AG04449 (cell line): ENCODE measurements around the gene NFIX.

Source experiments
- CTCF ChIA-PET: fragments of 350-600 bp; formaldehyde crosslinking; extraction: SDS; loops from one replicate; lab custom pipeline; 2021; ENCODE audit warnings: antibody characterized with exemption; lab: Yijun Ruan, JAX
- POLR2A ChIA-PET: fragments of 400-600, 350-600 bp; formaldehyde crosslinking; extraction: SDS; loops from one replicate; lab custom pipeline; 2020; ENCODE audit warnings: antibody characterized with exemption, inconsistent platforms; lab: Yijun Ruan, JAX
- DNase-seq: peaks from one replicate; pipeline ENCODE4 v3.0.0-alpha.2; 2010; ENCODE audit warnings: low read depth, low spot score
- H3K4me3 ChIP-seq: 2 replicates; pipeline ENCODE4 v1.5.1; 2011; ENCODE audit warnings: low read depth, mild to moderate bottlenecking, control low read depth, low read length
- TF ChIP-seq, protein P1 (sequence below): IDR thresholded peaks from one replicate; pipeline ENCODE4 v1.5.1; 2011; ENCODE audit warnings: mild to moderate bottlenecking, moderate library complexity, low read length, control low read depth, inconsistent platforms; ENCODE audit not compliant: insufficient read depth; ENCODE audit errors: missing control alignments

The NFIX gene

DNA sequence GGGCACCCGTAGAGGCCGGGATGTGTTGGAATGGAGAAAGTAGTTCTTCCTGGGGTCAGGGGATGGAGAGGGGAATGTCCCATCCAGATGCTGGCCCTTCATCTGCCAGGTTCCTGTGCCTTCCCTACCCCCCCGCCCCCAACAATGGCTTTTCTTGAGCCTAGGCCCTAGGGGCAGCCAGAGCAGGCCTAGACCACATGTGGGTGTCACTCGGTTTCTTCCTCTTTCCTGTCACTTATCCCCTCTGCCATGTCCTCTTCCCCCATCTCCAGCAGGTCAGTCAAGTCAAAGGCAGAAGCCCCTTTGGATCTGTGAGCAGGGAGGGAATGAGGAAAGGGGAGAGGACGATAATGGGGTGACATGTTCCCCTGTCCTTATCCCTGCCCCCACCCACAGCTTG is 71.0 kb downstream of the NFIX start:
- H3K4me3 ChIP-seq = no peak overlapping the region
- ChIA-PET POLR2A (no interaction called here), CTCF (interaction anchor here (1.5 to 22.5 kb wide), 5 partner anchors 16 to 101 kb away, joined by 4 to 550 read pairs (median 427); no protein-coding TSS in a partner anchor)
- DNase-seq = no peak
- TF ChIP-seq, protein P1, sequence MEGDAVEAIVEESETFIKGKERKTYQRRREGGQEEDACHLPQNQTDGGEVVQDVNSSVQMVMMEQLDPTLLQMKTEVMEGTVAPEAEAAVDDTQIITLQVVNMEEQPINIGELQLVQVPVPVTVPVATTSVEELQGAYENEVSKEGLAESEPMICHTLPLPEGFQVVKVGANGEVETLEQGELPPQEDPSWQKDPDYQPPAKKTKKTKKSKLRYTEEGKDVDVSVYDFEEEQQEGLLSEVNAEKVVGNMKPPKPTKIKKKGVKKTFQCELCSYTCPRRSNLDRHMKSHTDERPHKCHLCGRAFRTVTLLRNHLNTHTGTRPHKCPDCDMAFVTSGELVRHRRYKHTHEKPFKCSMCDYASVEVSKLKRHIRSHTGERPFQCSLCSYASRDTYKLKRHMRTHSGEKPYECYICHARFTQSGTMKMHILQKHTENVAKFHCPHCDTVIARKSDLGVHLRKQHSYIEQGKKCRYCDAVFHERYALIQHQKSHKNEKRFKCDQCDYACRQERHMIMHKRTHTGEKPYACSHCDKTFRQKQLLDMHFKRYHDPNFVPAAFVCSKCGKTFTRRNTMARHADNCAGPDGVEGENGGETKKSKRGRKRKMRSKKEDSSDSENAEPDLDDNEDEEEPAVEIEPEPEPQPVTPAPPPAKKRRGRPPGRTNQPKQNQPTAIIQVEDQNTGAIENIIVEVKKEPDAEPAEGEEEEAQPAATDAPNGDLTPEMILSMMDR = no peak

DNA sequence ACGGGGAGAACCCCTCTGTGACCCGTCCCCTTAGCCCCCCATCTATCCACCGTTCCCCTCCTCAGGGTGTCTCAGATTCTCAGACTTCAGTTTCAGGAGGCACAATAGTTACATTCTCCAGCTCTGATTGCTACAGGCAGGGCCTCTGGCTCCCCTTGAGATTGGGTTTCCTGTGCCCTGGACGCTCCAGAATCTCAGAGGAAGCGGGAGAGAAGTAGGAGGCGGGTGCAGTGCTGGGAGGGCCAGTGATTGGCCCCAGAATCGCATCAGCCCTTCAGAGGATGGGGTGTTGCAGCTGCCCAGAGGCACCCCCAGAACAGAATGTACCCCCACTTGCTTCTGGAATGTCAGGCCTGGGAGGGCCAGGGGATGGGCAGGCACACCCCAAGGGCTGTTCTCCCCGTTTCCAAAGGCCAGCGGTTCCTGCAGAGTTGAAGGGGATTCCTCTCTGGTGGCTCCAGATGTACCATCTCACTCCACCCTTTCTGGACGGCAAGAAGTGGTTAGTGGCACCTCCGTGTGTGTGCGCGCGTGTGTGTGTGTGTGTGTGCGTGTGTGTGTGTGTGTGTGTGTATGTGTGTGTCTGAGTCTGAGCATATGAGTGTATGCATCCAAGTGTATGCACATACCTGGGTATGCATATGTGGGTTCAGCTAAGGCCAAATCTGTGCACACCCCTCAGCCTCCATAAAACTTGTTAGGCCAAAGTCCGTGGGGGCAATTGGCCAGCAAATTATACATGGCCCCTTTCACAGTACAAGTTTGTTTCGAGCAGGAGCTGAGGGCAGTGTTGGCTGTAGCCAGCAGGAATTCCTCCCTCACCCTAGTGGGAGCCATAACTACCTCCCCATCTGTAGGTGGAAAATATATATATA is 71.9 kb downstream of the NFIX start:
- no peak for DNase-seq
- H3K4me3 ChIP-seq = no peak overlapping the region
- TF ChIP-seq, protein P1 = no peak
- ChIA-PET POLR2A (interaction anchor here (0.7 to 1.5 kb wide), 2 partner anchors 13 to 241 kb away, joined by 3 to 5 read pairs; no protein-coding TSS in a partner anchor), CTCF (interaction anchor here (1.1 to 30.9 kb wide), 9 partner anchors 9 to 102 kb away, joined by 3 to 550 read pairs (median 5); no protein-coding TSS in a partner anchor)

DNA sequence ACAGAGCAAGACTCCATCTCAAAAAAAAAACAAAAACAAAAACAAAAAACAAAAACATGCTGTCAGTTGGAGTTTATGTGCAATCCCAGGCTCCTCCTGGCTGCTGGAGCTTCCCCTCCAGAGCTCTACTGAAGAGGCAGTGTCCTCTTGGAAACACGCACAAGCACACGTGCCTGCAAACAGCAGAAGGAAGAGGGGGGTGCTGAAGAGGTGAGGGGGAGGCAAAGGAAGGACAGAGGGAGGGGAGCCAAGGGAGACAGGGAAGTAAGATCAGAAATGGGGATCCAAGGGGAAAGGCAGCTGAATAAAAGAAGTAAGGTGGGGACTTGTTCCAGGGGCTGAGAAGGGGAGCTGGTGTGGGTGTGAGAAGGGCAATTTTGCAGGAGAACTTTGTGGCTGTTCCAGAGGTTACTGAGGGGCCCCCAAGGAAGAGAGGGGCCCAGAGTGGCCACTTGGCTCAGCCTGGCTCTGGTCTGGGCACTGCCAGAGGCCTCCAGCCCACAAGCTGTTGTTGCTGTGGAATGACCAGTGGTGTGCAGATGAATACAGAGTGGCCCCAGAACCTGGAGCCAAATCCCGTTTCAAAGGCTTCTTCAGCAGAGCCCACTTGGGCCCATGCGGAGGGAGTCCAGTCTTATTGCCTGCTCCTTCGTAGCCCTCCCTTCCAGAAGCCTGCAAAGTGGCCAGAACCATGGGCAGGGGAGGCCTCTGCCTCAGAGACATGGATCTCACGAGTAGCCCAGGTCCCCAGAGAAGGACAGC is 73.0 kb downstream of the NFIX start:
- DNase-seq = no peak
- CTCF ChIA-PET = interaction anchor here (0.9 to 30.9 kb wide), 10 partner anchors 10 to 103 kb away, joined by 3 to 550 read pairs (median 4); no protein-coding TSS in a partner anchor
- TF ChIP-seq, protein P1 = no peak
- POLR2A ChIA-PET = interaction anchor here (0.6 to 1.5 kb wide), 3 partner anchors 14 to 242 kb away, joined by 3 to 5 read pairs (median 4); no protein-coding TSS in a partner anchor
- H3K4me3 ChIP-seq = no peak overlapping the region

DNA sequence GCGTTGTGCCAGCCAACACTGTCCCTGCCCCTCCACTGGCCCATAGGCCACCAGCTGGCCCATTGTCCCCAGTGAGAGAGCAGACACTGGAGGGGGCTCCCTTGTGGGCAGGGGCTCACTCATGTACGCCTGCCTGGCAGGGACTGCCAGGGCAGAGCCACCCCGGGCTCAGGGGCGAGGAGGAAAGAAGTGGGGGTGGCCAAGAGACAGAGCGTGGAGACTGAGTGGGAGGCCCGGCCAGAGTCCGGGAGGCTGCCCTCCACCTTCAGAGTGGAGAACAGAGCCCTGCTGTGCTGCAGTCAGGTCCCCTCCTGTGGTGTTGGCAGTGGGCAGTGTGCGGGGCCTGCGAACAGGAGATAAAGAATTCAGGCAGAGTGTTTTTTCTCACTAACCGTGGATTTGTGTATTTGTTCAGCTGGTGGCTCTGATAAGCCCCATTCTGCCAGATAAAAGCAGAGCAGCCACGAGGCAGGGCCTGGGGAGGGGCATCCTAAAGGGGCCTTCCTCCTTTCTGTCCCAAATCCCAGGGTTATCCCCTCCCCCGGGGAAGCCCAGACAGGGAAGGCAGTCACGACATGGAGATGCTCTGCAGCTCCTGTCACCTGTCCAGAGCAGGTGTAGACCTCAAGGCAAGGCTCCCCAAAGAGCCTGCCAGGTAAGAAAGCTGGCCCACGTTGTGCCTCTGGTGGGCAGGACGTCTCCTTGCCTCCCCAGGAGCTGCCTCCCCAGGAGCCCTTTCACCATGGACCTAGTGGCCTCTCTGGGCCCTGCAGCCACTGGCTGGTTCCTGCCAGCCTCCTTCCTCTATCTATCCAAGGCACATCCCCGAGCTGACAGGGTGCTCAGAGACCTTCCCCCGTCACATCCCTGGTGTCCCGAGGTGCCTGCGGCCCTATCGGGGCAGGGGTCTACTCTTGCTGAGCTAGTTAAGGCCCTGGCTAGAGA is 74.4 kb downstream of the NFIX start:
- CTCF ChIA-PET = interaction anchor here (1.0 to 30.9 kb wide), 9 partner anchors 9 to 104 kb away, joined by 3 to 550 read pairs (median 12); no protein-coding TSS in a partner anchor
- POLR2A ChIA-PET = no interaction called here
- TF ChIP-seq, protein P1 = no peak
- no peak for DNase-seq
- no peak overlapping the region for H3K4me3 ChIP-seq

DNA sequence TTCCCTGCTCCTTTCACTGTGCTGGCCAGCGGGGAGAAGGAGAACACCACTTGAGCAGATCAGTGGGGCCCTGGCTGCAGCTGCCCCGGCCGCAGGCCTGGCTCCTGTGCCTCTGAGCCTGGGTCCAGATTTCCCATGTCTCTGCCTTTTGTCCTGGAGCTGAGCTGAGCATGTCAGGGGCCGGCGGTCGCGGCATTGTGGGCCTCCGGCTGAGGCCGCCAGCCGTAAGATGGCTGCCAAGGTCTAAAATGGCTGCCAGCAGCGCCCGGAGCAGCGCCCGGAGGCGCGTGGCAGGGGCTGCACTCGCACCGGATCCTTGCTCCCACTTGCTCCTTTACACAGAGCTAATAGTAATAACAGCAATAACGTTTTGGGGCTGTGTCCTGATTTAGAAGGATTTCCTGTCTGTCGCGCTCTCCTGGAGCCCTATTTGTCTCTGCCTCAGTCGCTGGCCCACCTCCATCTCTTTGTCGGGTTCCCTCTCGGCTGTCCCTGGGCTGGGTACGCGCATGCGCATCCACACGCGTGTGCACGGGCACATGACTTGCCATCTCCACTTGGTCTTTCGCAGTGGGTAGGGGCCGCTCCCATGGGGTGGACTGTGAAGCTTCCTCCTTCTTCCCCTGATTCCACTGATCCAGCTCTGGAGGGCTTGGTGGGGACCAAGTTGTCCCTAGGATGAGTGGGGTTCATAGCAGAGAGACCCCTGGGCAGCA is 75.3 kb downstream of the NFIX start:
- TF ChIP-seq, protein P1 = no peak
- ChIA-PET CTCF (interaction anchor here (1.0 to 30.9 kb wide), 9 partner anchors 8 to 105 kb away, joined by 3 to 550 read pairs (median 12); no protein-coding TSS in a partner anchor), POLR2A (no interaction called here)
- no peak for DNase-seq
- no peak overlapping the region for H3K4me3 ChIP-seq
